OCI-M2 (cell line): Measurements from ENCODE around the gene CUEDC1.

Experiments
- DNase-seq: peaks from one replicate; lab custom pipeline; 2025; ENCODE audit not compliant: unreplicated experiment; lab: John Stamatoyannopoulos, UW

Gene CUEDC1

GRCh38 chr17:57899391-57899790 lies 55.8 kb downstream of the CUEDC1 start:
- DNase-seq: no peak

- DNase-seq: no peak
Measured at GRCh38 chr17:57898487-57899311, 56.5 kb downstream of the CUEDC1 start.

- DNase-seq: no peak
Measured at GRCh38 chr17:57895382-57896060, 59.7 kb downstream of the CUEDC1 start.

GRCh38 chr17:57894848-57895247 lies 60.4 kb downstream of the CUEDC1 start:
- no peak for DNase-seq

- no peak for DNase-seq
Measured at GRCh38 chr17:57892820-57893595, 62.2 kb downstream of the CUEDC1 start.

GRCh38 chr17:57892146-57892819 lies 62.9 kb downstream of the CUEDC1 start:
- no peak for DNase-seq

- DNase-seq: no peak
Measured at GRCh38 chr17:57890857-57891232, 64.4 kb downstream of the CUEDC1 start.

GRCh38 chr17:57889892-57890856 lies 65.0 kb downstream of the CUEDC1 start:
- no peak for DNase-seq

GRCh38 chr17:57889252-57889651 lies 66.0 kb downstream of the CUEDC1 start:
- no peak for DNase-seq

- no peak for DNase-seq
Measured at GRCh38 chr17:57888311-57889216, 66.6 kb downstream of the CUEDC1 start.

- no peak for DNase-seq
Measured at GRCh38 chr17:57887161-57887560, 68.1 kb downstream of the CUEDC1 start.

- no peak for DNase-seq
Measured at GRCh38 chr17:57886020-57886419, 69.2 kb downstream of the CUEDC1 start.

GRCh38 chr17:57885148-57885915 lies 69.9 kb downstream of the CUEDC1 start:
- DNase-seq: no peak

- DNase-seq: no peak
Measured at GRCh38 chr17:57881783-57882351, 73.3 kb downstream of the CUEDC1 start.

- DNase-seq: no peak
Measured at GRCh38 chr17:57881143-57881542, 74.1 kb downstream of the CUEDC1 start.

- no peak for DNase-seq
Measured at GRCh38 chr17:57880086-57880456, 75.1 kb downstream of the CUEDC1 start.

- DNase-seq: no peak
Measured at GRCh38 chr17:57879437-57880085, 75.7 kb downstream of the CUEDC1 start.
